Left kidney (tissue), 2 donors: ENCODE results near the gene PROX2. TPM values are rescaled to one million over a fixed set of nuclear protein-coding genes. Genes with fewer than 3 reads are reported as not detected.

Source experiments
- DNase-seq: peaks from one replicate; pipeline ENCODE4 v3.0.0-alpha.2; 2013
- polyA plus RNA-seq: library from polyadenylated mRNA; unstranded; fragments of 120-200 nt; gene quantifications from one replicate; pipeline ENCODE4 v1.2.1, GENCODE V29; 2013; ENCODE audit not compliant: insufficient read length

PROX2 gene
- polyA plus RNA-seq, 1 donor: 4.3 TPM

GRCh38 chr14:74846968-74847665 lies 28.8 kb downstream of the PROX2 start:
- DNase-seq: no peak

- DNase-seq: no peak
Measured at GRCh38 chr14:74846168-74846567, 29.8 kb downstream of the PROX2 start.

GRCh38 chr14:74843653-74844052 lies 32.3 kb downstream of the PROX2 start:
- DNase-seq: no peak

GRCh38 chr14:74841230-74842207 lies 34.4 kb downstream of the PROX2 start:
- DNase-seq: no peak

- no peak for DNase-seq
Measured at GRCh38 chr14:74840603-74841030, 35.3 kb downstream of the PROX2 start.

GRCh38 chr14:74838166-74838565 lies 37.8 kb downstream of the PROX2 start:
- DNase-seq: no peak

- no peak for DNase-seq
Measured at GRCh38 chr14:74836251-74836960, 39.5 kb downstream of the PROX2 start.

- DNase-seq: no peak
Measured at GRCh38 chr14:74835645-74836250, 40.2 kb downstream of the PROX2 start.

- no peak for DNase-seq
Measured at GRCh38 chr14:74834692-74835392, 41.1 kb downstream of the PROX2 start.

- no peak for DNase-seq
Measured at GRCh38 chr14:74832849-74833248, 43.1 kb downstream of the PROX2 start.

GRCh38 chr14:74829251-74829650 lies 46.7 kb downstream of the PROX2 start:
- no peak for DNase-seq

- DNase-seq: no peak
Measured at GRCh38 chr14:74826574-74826973, 49.4 kb downstream of the PROX2 start.

Other genes with a start within 250 kb of the PROX2 start
- 42.2 TPM for gene AREL1, start 163.1 kb downstream of the PROX2 start, polyA plus RNA-seq
- 64.3 TPM for gene FCF1, start 163.0 kb downstream of the PROX2 start, polyA plus RNA-seq
- gene YLPM1, start 112.8 kb downstream of the PROX2 start, polyA plus RNA-seq: 128 TPM
- gene DLST, start 5.8 kb upstream of the PROX2 start, polyA plus RNA-seq: 140 TPM
- gene RPS6KL1, start 47.1 kb upstream of the PROX2 start, polyA plus RNA-seq: 0.91 TPM
- gene PGF, start 79.5 kb upstream of the PROX2 start, polyA plus RNA-seq: 5.5 TPM
- gene EIF2B2, start 126.8 kb upstream of the PROX2 start, polyA plus RNA-seq: 63.3 TPM
- 46.7 TPM for gene MLH3, start 175.3 kb upstream of the PROX2 start, polyA plus RNA-seq
- 58.5 TPM for gene ACYP1, start 187.9 kb upstream of the PROX2 start, polyA plus RNA-seq
- gene ZC2HC1C, start 193.5 kb upstream of the PROX2 start, polyA plus RNA-seq: 7.8 TPM